Measurements from ENCODE around the gene CDC14B. TPM values are rescaled to one million over a fixed set of nuclear protein-coding genes. Genes with fewer than 3 reads are reported as not detected.

CDC14B gene
- polyA plus RNA-seq, 1 donor from 2014 or later, result 7.0 TPM

GRCh38 chr9:96599298-96599697 lies 20.3 kb downstream of the CDC14B start:
- no peak for TF ChIP-seq SMC3 (conservative IDR thresholded peaks at IDR 0.05; ENCODE audit: poor library complexity)
- TF ChIP-seq REST (IDR thresholded peaks at IDR 0.05; ENCODE audit: borderline replicate concordance), result no peak
- TF ChIP-seq CTCF (IDR thresholded peaks at IDR 0.05; ENCODE audit: poor library complexity, severe bottlenecking), result no peak
- no peak for TF ChIP-seq TAF1 (IDR thresholded peaks at IDR 0.05; ENCODE audit: low read depth)
- no peak for TF ChIP-seq EZH2 (IDR thresholded peaks at IDR 0.05; ENCODE audit: borderline replicate concordance, insufficient read depth, low read length, poor library complexity, severe bottlenecking)
- no peak for TF ChIP-seq EP300 (conservative IDR thresholded peaks at IDR 0.05; ENCODE audit: poor library complexity, severe bottlenecking)
- TF ChIP-seq RAD21 (conservative IDR thresholded peaks at IDR 0.05), result no peak
- no peak for TF ChIP-seq POLR2AphosphoS5 (IDR thresholded peaks at IDR 0.05)
- no peak for TF ChIP-seq MXI1 (conservative IDR thresholded peaks at IDR 0.05; ENCODE audit: poor library complexity, severe bottlenecking)
- Histone ChIP-seq H3F3A (ENCODE audit: insufficient read depth, low read length, poor library complexity, severe bottlenecking) (no peaks in the 10 kb centered on the region), H3K9me3 (ENCODE audit: low read length) (no peaks in the 10 kb centered on the region), H3K9ac (ENCODE audit: low read length) (no peak overlapping the region), H3K36me3 (ENCODE audit: insufficient read depth, low read length) (no peaks in the 10 kb centered on the region), H3K4me3 (ENCODE audit: low read length) (no peak overlapping the region), H3K9me2 (ENCODE audit: insufficient read depth, low read length) (no peaks in the 10 kb centered on the region), H3K27me3 (ENCODE audit: insufficient read depth, low read depth, low read length) (no peaks in the 10 kb centered on the region), H3K27ac (ENCODE audit: low read length) (no peak overlapping the region), H3K4me2 (ENCODE audit: low read length) (no peak overlapping the region), H3K79me2 (replicated peaks; ENCODE audit: insufficient read depth, low read length) (no peaks in the 10 kb centered on the region), H2AFZ (ENCODE audit: low read depth, low read length) (no peak overlapping the region), H4K20me1 (ENCODE audit: insufficient read depth) (no peaks in the 10 kb centered on the region)

- Histone ChIP-seq H3K9me3 (ENCODE audit: low read length) (no peaks in the 10 kb centered on the region), H3K27me3 (ENCODE audit: insufficient read depth, low read depth, low read length) (no peaks in the 10 kb centered on the region), H2AFZ (ENCODE audit: low read depth, low read length) (no peak overlapping the region), H3K27ac (ENCODE audit: low read length) (no peak overlapping the region), H3K9me2 (ENCODE audit: insufficient read depth, low read length) (no peaks in the 10 kb centered on the region), H3K9ac (ENCODE audit: low read length) (no peak overlapping the region), H3K4me2 (ENCODE audit: low read length) (no peak overlapping the region), H3F3A (ENCODE audit: insufficient read depth, low read length, poor library complexity, severe bottlenecking) (no peaks in the 10 kb centered on the region), H3K36me3 (ENCODE audit: insufficient read depth, low read length) (no peaks in the 10 kb centered on the region), H4K20me1 (ENCODE audit: insufficient read depth) (no peaks in the 10 kb centered on the region), H3K79me2 (replicated peaks; ENCODE audit: insufficient read depth, low read length) (no peaks in the 10 kb centered on the region), H3K4me3 (ENCODE audit: low read length) (no peak overlapping the region)
- no peak for TF ChIP-seq MXI1 (conservative IDR thresholded peaks at IDR 0.05; ENCODE audit: poor library complexity, severe bottlenecking)
- TF ChIP-seq RAD21 (conservative IDR thresholded peaks at IDR 0.05), result no peak
- TF ChIP-seq POLR2AphosphoS5 (IDR thresholded peaks at IDR 0.05), result no peak
- TF ChIP-seq SMC3 (conservative IDR thresholded peaks at IDR 0.05; ENCODE audit: poor library complexity), result no peak
- TF ChIP-seq CTCF (IDR thresholded peaks at IDR 0.05; ENCODE audit: poor library complexity, severe bottlenecking), result no peak
- no peak for TF ChIP-seq TAF1 (IDR thresholded peaks at IDR 0.05; ENCODE audit: low read depth)
- no peak for TF ChIP-seq REST (IDR thresholded peaks at IDR 0.05; ENCODE audit: borderline replicate concordance)
- TF ChIP-seq EP300 (conservative IDR thresholded peaks at IDR 0.05; ENCODE audit: poor library complexity, severe bottlenecking), result no peak
- TF ChIP-seq EZH2 (IDR thresholded peaks at IDR 0.05; ENCODE audit: borderline replicate concordance, insufficient read depth, low read length, poor library complexity, severe bottlenecking), result no peak
These were observed 23.0 kb downstream of the CDC14B start for GRCh38 chr9:96596601-96597111.

Data from neural cell (in vitro differentiated cells).